Measurements from ENCODE around the gene UBE2E1. TPM values are rescaled to one million over a fixed set of nuclear protein-coding genes. Genes with fewer than 3 reads are reported as not detected.

The UBE2E1 gene
- total RNA-seq, 1 donor from 2014 or later = 74.6 TPM

DNA sequence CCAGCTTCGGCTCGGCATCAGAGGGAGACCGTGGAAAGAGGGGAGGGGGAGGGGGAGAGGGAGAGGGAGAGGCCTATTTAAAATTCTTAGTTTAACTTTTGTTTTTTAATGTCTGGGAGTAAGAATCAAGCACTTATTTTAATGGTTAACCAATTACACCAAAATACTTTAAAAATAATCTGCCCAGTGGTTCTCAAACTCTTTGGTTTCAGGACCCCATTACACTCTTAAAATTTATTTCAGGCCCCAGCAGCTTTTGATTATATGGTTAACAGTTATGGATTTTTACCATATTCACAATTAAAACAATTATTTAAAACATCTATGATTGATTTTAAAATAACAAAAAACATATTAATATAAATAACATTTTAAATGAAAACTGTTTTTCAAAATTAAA lies 66.6 kb downstream of the UBE2E1 start:
- intact Hi-C loops (cut with DNase I) = no loop called here
- Histone ChIP-seq H3K9me3 (no peaks in the 10 kb centered on the region), H3K36me3 (no peaks in the 10 kb centered on the region), H3K4me3 (no peak overlapping the region), H3K27me3 (no peaks in the 10 kb centered on the region), H3K4me1 (peaks cover 0 to 21% of the 10 kb centered on the region in 2 donors), H3K27ac (no peak overlapping the region)
- DNase-seq (ENCODE audit: low spot score in 2 of 2) = no peak
- TF ChIP-seq, protein P1, sequence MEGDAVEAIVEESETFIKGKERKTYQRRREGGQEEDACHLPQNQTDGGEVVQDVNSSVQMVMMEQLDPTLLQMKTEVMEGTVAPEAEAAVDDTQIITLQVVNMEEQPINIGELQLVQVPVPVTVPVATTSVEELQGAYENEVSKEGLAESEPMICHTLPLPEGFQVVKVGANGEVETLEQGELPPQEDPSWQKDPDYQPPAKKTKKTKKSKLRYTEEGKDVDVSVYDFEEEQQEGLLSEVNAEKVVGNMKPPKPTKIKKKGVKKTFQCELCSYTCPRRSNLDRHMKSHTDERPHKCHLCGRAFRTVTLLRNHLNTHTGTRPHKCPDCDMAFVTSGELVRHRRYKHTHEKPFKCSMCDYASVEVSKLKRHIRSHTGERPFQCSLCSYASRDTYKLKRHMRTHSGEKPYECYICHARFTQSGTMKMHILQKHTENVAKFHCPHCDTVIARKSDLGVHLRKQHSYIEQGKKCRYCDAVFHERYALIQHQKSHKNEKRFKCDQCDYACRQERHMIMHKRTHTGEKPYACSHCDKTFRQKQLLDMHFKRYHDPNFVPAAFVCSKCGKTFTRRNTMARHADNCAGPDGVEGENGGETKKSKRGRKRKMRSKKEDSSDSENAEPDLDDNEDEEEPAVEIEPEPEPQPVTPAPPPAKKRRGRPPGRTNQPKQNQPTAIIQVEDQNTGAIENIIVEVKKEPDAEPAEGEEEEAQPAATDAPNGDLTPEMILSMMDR (IDR thresholded peaks at IDR 0.05) = no peak

DNA sequence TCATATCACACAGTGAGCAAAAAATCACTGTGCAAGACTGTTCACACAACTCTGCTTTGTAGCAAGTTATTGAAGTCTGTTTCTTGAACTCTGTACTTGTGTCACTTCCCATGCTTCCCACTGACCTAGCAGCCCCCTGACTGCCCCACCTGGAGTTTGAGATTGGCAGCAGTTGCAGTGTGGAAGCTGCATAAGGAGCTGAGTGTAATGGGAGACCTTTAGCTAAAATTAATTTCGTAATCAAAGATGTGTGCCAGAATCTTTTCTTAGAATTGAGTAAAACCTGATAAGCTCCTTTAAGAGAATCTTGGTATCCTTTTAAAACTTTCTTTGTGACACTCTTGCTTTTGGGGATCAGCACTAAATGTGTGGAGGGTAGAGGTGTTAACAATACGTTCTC lies 68.2 kb downstream of the UBE2E1 start:
- H3K4me3 ChIP-seq = no peak overlapping the region
- intact Hi-C loops (cut with DNase I) = no loop called here
- H3K4me1 ChIP-seq = peaks cover 0 to 17% of the 10 kb centered on the region in 2 donors
- H3K27ac ChIP-seq = no peak overlapping the region
- TF ChIP-seq, protein P1 (IDR thresholded peaks at IDR 0.05) = no peak
- H3K36me3 ChIP-seq = no peaks in the 10 kb centered on the region
- H3K27me3 ChIP-seq = no peaks in the 10 kb centered on the region
- H3K9me3 ChIP-seq = no peaks in the 10 kb centered on the region
- no peak for DNase-seq (ENCODE audit: low spot score in 2 of 2)

DNA sequence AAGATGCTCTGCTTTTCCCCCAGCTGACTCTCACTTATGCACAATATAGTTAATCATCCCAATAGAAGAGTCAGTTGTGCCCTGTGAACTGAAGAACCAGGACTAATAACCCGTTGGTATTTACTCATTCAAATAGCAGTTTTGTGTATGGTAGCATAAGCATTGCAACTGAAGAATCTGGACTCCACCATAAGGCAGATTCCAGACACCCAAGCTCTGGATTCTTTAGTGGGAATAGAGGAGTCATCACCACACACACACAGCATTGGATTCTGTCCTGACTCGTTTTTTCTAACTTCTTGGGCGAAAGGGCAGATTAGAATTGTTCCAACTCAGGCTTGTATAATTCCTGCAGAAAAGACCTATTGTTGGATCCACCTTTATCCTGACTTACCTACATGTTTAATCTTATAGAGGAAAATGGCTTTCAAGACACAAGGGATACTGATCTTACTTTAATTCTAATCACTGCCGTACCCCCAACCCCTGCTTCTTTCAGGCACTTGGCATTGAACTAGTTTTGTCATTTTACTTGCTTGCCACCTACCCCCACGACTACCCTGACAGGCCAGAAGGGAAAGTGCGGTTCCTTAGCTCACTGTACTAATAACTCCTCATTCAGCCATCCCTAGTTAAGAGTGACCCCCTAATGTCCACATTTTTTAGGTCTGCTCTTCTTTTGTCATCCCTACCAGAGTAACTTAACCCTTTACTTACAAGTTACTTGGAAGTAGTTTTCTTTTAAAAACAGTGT lies 68.8 kb downstream of the UBE2E1 start:
- DNase-seq (ENCODE audit: low spot score in 2 of 2) = no peak
- H3K36me3 ChIP-seq = no peaks in the 10 kb centered on the region
- H3K9me3 ChIP-seq = no peaks in the 10 kb centered on the region
- TF ChIP-seq, protein P1 (IDR thresholded peaks at IDR 0.05) = no peak
- intact Hi-C loops (cut with DNase I) = no loop called here
- no peaks in the 10 kb centered on the region for H3K27me3 ChIP-seq
- H3K4me1 ChIP-seq = peaks cover 0 to 17% of the 10 kb centered on the region in 2 donors
- H3K4me3 ChIP-seq = no peak overlapping the region
- no peak overlapping the region for H3K27ac ChIP-seq

DNA sequence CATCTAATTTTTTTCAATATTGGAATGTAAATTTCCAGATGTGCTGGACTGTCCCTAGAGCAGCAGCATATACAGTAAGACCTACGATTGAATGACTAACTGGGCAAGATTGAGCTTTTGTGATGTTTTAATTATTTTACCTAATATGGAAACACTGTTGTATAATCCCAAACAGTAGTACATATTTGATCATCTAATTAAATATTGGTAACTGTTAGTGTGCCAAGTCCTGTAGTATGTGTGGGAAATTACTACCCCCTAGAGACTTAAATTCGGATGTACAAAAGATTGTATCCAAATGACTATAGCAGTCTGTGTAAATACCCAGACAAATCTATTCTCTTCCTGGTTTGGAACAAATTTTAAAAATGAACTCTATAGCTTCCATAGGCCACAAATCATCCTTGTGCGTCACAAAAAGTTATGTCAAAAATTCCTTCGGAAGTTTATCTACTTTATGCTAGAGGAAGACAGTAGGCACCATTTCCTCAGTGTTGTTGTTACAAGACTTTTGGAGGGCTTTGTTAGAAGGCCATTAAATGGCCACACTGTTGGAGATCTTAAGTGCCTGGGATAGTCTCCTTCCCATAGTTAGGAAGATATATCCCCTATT lies 69.5 kb downstream of the UBE2E1 start:
- no peaks in the 10 kb centered on the region for H3K36me3 ChIP-seq
- H3K27me3 ChIP-seq = no peaks in the 10 kb centered on the region
- no peak overlapping the region for H3K4me3 ChIP-seq
- no peaks in the 10 kb centered on the region for H3K9me3 ChIP-seq
- intact Hi-C loops (cut with DNase I) = no loop called here
- H3K27ac ChIP-seq = no peak overlapping the region
- peaks cover 0 to 14% of the 10 kb centered on the region in 2 donors for H3K4me1 ChIP-seq
- TF ChIP-seq, protein P1 (IDR thresholded peaks at IDR 0.05) = no peak
- DNase-seq (ENCODE audit: low spot score in 2 of 2) = no peak

DNA sequence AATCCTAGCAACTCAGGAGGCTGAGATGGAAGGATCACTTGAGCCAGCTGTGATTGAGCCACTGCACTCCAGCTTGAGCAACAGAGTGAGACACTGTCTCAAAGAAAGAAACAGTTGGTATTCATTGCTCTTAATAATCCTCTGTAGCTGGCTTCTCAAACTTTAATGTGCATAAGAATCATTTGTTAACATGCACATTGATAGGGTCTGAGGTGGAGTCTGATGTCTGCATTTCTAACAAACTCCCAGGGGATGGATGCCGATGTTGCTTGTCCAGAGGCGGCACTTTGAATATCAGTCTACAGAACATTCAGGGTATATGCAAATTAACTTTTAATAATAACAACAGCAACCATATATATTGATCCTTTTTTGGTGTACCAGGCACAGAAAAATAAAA lies 71.2 kb downstream of the UBE2E1 start:
- intact Hi-C loops (cut with DNase I) = no loop called here
- Histone ChIP-seq H3K9me3 (no peaks in the 10 kb centered on the region), H3K4me3 (no peak overlapping the region), H3K27me3 (no peaks in the 10 kb centered on the region), H3K4me1 (peaks cover 0 to 14% of the 10 kb centered on the region in 2 donors), H3K36me3 (peaks cover 0 to 4% of the 10 kb centered on the region in 2 donors), H3K27ac (no peak overlapping the region)
- DNase-seq (ENCODE audit: low spot score in 2 of 2) = no peak
- TF ChIP-seq, protein P1 (IDR thresholded peaks at IDR 0.05) = no peak
